Raji (cell line): ENCODE results near the gene RTCA.

Source experiments
- POLR2A ChIP-seq: IDR thresholded peaks from 2 replicates; pipeline ENCODE4 v1.6.1; 2011; ENCODE audit warnings: low read depth, low read length, control low read depth; ENCODE audit not compliant: insufficient read depth

Gene RTCA

DNA sequence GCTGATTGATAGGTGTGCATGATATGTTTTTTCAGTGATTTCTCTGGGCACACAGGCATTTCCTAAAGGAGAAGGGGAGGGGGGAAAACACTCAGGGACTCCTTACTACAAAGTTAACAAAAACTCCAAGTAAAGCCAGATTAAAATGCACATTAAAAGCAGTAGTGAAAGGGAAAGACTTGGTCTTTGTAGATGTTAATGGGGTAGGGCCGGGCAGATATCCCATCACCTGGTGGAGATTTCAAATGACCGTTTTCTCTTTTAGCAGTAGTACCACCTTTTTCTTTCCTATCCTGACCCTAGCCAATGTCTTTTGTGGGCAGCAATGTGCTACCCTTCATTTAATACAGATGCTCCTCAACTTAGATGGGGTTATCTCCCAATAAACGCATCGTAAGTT is 32.5 kb downstream of the RTCA start:
- no peak for TF ChIP-seq POLR2A

DNA sequence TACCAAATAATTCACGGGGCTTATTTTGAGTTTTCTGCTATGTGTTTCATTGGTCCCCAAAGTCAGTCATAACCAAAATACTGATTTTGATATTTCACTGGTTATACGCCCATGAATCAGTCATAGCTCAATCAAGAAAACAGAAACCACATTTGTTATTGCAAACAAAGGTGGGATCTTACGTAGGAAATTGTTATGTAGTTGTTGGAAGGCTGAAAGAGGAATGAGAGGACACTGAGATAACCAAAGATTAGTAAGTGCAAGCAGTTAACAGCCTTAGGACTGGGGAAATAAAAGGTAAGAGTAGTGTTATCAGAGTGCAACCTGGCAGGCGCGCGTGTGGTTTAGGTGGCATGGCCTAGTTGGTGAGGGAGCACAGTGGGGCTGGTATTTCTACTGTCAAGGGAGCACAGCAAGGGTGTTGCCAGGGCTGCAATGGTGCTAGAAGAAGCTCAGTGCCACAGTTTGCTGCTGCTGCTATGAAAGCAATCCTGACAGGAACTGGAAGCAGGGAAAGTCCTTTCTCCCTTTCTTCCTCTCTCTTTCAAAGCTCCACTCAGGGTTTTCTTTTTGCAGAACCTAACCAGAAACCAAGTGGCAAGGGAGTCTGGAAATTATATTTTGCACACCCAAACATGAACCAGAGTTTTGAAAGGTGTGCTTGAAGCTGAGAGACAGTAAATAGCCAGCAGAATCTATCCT is 33.7 kb downstream of the RTCA start:
- no peak for TF ChIP-seq POLR2A

DNA sequence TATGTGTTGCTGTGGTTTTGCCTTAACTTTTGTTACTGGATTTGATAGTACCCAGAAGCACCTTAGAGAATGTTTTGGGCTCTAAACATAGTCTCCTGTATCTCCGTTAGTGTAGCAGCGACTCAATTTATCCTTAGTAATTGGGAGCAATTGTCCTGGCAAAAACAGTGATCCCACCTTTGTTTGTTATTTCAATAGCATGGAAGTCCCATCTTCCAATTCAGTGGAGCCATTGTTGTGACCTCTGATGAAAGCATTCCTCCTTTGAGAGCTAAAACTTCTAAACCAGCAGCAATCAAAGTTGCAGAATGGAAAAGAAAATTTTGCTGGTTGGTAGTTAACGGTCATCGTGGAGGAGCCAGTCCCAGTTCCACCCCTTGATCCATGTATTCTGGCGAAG is 34.7 kb downstream of the RTCA start:
- TF ChIP-seq POLR2A, result no peak

DNA sequence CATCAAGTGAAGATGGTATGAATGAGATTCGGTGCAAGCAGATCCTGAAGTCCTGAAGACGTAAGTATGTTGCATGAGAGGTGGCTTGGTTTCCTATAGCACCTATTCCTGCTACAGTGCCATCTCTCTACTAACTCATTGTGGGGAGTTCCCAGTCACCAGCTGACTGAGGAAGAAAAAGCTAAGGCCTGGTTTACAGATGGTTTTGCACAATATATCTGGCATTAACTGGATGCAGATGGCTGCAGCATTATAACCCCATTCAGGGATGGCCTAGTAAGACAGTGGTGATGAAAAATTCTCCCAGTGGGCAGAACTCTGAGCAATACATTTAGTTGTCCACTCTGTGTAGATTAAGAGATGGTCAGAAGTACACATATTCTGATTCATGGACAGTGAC is 36.7 kb downstream of the RTCA start:
- TF ChIP-seq POLR2A, result no peak

DNA sequence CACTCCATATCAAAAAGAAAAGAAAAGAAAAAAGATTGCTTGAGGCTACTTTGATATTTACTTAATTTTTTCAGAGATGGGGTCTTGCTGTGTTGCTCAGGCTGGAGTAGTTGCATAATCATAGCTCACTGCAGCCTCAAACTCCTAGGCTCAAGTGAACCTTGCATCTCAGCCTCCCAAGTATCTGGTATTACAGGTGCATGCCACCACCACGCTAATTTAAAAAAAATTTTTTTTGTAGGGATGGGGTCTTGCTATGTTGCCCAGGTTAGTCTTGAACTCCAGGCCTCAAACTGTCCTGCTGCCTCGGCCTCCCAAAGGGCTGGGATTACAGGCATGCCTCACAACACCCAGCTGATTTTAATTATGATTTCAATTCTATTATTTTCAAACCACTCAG is 38.2 kb downstream of the RTCA start:
- no peak for TF ChIP-seq POLR2A

DNA sequence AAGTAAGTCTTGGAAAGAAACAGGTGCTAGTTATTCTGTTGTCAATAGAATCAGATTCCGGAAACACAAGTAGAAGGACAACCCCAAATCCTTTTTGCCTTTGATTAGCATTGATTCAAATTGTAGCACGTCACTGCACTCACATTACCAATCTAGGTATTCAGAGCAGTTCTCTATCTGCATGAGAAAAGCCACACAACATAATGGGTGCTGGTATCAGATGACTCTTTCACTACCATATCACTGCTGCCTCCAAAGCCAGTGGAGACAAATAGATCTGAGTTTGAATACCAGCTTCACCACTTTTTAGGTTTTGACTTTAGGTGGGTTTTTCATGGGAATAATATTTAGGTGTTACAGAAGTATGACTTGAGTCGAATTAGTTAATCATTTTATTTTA is 38.9 kb downstream of the RTCA start:
- TF ChIP-seq POLR2A, result no peak

DNA sequence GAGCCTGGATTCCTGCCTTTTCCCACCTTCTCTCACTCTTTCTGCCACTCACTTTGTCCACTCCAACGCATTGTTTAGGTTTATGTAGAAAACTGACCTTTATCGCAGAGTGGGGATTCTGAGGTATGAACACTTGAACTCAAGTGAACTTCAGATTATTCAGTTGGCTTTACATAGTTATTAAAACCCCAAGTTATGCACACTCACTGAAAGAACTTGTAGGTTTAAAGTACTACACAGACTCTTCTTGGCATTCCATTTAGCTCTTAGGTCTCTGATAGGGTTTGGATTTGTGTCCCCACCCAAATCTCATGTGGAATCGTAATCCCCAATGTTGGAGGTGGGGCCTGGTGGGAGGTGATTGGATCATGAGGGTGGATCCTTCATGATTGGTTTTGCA is 39.9 kb downstream of the RTCA start:
- TF ChIP-seq POLR2A, result no peak

DNA sequence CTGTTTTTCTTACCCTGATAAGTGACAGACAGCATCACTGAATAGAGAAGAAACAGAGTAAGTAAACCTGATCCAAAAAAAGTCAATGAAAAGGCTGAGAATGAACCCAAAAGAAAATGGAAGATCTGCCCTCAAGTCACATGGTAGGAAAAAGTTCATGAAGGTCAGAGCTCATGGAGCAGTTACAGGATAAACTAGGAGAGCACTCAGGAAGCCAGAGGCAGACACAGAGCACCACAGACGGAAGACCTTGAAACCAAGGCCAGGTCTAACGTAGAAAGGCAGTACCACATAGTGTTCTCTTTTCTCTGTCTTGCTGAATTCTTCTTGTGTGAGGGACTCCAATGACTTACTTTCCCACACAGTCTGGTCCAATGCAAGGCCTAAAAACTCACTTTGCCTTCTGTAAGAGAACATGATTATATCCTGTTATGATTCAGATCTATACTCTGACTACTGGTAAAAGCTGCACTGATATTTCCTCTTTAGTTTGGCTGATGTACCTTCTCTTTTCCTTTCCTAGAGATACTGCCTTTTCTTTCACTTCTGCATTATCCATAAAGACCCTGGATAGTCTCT is 40.8 kb downstream of the RTCA start:
- no peak for TF ChIP-seq POLR2A

DNA sequence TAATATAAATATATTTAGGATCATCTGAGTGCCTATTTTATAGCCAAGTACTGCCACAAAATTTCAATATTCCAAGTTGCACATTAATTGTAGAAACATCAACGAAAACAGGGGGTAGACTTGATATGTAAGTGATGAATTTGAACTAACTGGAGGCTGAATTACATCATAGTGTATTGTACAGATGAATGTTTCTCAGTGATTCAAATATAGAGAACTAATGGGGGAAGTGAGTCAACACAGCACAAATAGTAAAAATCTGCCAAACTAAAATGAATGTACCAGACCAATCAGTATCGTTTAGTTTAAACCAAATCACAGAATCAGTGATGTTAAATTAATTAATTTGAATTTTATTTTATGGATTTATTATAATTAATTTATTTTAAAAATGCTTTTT is 42.8 kb downstream of the RTCA start:
- TF ChIP-seq POLR2A, result no peak

DNA sequence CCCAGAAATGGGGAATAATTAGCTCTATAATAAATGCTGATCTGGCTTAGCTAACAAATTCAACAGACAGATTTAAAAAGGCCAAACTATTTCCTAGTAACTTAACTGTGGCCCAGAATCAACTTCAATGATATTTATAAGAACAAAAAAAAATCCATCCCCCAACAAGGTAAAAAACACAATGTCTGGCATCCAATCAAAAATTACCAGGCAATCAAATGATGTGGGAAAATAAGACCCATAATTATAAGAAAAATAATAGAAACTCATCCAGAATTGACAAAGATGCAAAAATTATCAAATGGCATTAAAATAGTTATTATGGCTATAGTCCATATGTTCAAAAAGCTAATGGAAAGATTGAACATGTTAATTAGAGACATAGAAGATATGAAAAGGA is 43.8 kb downstream of the RTCA start:
- TF ChIP-seq POLR2A, result no peak

DNA sequence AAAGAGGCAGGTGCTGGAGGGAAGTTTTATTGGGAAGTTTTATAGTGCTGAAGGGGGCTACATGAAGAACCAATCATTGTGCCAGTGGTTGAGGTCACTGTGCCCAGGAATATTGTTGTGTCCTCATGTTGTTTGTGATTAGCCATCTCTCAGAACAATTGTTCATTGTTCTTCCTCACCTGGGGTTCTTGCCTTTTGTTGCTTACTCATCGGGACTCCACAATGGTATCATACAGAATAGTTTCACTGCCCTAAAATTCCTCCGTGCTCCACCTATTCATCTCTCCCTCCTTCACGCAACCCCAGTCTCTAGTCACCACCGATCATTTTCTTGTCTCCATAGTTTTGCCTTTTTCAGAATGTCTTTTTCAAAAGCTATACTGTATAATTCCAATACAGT is 47.4 kb downstream of the RTCA start:
- no peak for TF ChIP-seq POLR2A

DNA sequence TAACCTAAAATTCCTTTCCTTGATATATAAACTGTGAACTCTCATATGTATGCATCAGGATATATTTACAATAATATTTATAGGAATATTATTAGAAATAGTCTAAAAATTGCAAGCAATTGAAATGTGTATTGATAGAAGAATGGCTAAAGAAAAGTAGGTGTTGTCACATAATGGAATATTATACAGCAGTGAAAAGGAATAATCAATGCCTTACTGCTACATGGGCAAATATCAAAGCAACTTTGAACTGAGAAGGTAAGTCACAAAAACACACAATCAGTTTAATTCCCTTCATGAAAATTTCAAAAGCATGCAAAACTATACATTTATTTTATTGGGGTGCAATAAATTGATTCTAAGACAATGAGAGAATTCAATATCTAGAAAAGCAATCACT is 50.6 kb downstream of the RTCA start:
- no peak for TF ChIP-seq POLR2A

DNA sequence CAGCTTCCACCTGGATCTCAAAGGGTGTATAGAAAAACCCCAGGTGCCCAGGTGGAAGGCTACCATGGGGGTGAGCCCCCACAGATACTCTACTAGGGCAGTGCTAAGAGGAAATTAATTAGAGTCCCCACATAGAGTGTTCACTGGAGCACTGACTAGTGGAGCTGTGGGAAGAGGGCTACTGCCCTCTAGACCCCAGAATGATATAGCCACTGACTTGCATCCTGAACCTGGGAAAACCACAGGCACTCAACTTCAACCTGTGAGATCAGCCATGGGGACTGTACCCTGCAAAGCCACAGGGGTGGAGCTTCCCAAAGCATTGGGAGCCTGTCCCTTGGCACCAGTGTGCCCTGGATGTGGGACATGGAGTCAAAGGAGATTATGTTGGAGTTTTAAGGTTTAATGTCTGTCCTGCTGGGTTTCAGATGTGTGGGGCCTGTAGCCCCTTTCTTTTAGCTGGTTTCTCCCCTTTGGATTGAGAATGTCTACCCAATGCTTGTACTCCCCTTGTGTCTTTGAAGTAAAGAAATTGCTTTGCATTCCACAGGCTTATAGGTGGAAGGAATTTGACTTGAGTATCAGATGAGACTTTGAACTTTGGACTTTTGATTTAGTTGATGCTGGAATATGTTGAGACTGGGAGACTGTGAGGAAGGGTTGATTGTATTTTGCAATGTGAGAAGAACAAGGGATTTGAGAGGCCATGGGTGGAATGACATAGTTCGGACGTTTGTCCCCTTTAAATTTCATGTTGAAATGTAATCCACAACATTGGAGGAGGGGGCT is 54.5 kb downstream of the RTCA start:
- TF ChIP-seq POLR2A, result no peak

DNA sequence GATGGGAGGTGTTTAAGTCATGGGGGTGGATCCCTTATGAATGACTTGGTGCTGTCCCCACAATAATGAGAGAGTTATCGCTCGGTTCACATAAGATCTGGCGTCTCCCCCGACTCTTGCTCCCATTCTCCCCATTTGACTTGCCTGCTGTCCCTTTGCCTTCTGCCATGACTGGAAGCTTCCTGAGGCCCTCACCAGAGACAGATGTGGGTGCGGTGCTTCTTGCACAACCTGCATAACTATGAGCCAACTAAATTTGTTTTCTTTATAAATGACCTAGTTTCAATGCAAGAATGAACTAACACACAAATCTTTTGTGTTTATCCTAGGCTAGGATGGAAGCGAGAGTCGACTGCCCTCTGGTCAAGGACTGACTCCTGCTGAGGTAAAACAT is 55.1 kb downstream of the RTCA start:
- TF ChIP-seq POLR2A, result no peak

DNA sequence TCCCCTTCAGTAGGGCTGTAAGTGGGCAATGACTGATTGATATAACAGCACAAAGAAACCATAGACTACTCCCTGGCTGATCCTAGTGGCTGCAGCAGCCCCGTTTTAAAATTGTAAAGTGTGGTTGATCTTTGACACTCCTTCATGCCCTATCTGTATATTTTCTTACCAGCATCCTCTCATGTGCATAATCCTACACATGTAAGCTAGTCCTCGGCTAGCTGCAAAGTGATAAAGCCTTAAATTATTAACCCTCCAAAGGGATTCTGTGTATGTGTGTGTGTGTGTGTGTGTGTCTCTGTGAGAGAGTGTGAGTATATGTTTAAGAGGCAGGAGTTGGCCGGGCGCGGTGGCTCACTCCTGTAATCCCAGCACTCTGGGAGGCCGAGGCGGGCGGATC is 55.5 kb downstream of the RTCA start:
- no peak for TF ChIP-seq POLR2A

DNA sequence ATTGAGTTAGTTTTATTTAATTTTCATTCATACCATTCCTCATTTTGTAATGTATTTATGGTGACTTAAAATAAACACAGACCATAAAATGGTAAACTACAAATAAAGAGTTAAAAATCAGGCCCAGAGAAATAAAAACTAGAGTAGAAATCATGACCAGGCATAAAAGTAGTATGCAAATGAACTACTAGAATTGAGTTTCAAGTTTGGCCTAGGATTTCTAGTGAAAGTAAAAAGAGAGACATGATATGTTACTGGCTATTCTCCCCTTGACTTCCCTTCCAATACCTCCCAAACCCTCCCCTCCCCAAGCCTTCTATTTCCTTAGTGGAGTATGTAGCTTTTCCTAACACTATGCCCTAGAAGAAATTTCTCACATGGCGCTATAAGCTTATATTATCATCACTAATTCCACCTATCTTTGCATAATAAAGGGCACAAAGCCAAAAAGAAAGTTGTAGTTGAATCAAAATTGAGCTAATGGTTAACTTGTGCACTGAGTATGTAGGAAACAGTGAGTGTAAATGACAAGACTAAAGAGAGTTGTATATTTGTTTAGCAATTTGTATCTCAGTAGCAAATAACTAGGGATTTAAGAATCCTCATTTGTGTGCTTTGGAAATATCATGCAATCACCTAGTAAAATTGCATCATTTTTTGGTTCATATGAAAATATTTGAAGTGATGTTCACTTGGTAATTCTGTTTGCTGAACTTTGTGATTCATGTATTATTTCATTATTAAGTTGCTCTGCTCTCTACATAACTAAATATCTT is 56.6 kb downstream of the RTCA start:
- TF ChIP-seq POLR2A, result no peak

DNA sequence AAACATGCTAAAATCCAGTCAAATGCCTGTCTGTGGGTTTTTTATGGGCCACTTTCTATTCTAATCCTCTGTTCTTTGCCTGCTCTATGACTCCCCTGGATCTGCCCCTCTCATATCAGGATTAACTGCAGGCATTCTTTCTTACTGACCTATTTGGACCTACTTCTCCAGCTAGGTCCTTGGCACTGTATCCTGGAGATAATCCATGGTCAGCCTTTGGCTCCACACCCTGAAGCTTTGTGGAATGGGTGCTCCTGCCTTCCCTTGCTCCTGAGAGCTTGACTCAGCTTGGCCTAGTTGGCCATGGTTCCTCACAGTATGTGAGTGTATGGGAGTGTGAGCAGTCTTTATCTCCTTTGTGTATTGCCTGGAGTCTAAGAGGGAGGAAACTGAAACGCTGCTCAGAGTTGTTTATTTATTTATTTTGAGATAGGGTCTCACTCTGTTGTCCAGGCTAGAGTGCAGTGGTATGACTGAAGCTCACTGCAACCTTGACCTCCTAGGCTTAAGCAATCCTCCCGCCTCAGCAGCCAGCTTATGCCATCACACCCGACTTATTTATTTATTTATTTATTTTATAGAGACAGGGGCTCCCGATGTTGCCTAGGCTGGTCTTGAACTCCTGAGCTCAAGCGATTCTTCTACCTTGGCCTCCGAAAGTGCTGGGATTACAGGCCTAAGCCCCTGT is 57.5 kb downstream of the RTCA start:
- no peak for TF ChIP-seq POLR2A
